Thyroid gland (tissue), 4 donors: ENCODE measurements around the gene PPP1R3G.

Experiments
- CTCF ChIP-seq, 6 experiments: fragments of 200-600 bp in 3 of 6; fragments of 450-650 bp in 3 of 6; sonication (generic) in 3 of 6; IDR thresholded peaks; one replicate each; pipeline ENCODE4 v1.5.1; 2016 to 2019; ENCODE audit warnings: antibody characterized with exemption in 6 of 6, mild to moderate bottlenecking in 2 of 6, inconsistent platforms in 1 of 6, moderate library complexity in 1 of 6
- POLR2A ChIP-seq, 2 donors: fragments of 450-650 bp; IDR thresholded peaks; one replicate each; pipeline ENCODE4 v1.6.1; 2017; ENCODE audit warnings: antibody characterized with exemption in 2 of 2, mild to moderate bottlenecking in 2 of 2, moderate library complexity in 1 of 2

- TF ChIP-seq CTCF (IDR thresholded peaks at IDR 0.05) = no peak
- TF ChIP-seq POLR2A (IDR thresholded peaks at IDR 0.05) = no peak
These were observed 21.5 kb upstream of the PPP1R3G start for GRCh38 chr6:5063617-5064016.
